ENCODE measurements around the gene RNF152.

RNF152 gene

DNA sequence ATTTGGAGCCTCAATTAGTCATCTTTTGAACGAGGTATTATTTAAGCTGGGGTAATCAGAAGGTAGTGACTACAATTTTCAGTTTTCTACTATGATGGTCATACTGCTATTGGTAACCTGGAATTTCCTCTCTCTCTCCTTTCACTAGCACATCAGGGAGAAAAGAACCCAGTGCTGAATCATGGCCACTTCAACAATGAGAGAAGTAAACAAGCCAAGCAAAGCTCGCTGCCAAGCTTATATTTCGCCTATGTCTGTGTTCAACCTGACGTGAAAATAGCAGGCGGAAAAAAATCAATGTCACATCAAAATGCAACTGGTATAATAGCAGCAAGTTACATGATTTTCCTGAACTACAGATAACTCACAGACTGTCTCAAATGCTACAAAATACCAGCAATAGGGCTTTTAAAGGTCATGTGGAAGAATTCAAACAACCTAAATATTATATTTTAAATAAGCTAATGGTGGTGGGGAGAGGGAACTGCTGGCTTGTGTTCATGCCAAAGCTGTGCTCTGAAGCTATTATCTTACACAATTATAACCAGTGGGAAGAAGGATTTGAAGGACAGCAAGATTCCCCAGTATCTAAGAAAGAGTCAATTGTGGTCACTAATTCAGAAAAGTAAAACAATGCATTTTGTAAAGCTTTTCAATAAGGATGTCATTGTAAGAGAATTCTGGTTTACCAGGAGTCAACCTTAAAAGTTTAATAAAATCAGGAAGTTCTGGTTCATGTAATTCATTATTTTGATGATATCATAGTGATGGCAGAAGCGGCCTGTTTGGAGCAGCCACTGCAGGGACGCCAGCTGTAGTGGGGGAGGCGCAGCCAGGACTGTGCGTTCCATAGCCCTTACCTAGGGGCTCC lies 38.0 kb downstream of the RNF152 start:
- no peak for DNase-seq (ENCODE audit: low spot score)

DNA sequence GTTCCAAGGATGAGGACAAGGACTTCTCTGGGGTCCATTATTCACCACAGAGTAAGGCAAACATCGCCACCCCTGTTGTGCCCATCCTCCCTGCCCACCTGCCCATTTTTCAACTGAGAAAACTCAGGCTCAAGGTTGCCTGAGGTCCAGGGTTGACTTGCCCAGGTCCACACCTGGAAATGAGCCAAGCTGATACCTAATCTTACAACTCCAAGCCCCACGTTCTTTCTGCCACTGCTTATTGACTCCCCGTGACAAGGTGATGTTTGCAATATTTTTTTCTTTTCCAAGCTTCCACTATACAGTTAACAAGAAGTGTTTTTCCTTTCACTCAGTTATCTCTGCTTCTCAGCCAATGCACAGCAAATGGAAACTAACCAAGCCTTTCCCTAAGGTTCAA lies 39.0 kb downstream of the RNF152 start:
- DNase-seq (ENCODE audit: low spot score), result no peak

DNA sequence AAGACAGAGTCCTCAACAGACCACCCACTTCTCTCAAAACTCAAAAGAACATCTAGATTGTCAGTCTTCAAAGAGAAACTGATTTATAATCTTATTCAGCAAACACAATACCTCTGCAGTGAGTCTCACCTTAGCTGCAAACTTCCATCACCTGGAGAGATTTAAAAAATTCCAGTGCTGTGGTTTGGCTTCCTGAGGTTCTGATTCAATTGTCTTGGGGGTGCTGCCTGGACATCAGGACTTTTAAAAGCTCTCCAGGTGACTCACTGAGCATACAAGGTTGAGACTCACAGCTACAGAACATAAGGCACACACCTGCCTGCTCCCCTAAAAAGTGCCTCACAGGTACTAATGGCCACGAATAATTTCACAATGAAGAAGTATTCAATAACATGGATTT lies 40.3 kb downstream of the RNF152 start:
- no peak for DNase-seq (ENCODE audit: low spot score)

DNA sequence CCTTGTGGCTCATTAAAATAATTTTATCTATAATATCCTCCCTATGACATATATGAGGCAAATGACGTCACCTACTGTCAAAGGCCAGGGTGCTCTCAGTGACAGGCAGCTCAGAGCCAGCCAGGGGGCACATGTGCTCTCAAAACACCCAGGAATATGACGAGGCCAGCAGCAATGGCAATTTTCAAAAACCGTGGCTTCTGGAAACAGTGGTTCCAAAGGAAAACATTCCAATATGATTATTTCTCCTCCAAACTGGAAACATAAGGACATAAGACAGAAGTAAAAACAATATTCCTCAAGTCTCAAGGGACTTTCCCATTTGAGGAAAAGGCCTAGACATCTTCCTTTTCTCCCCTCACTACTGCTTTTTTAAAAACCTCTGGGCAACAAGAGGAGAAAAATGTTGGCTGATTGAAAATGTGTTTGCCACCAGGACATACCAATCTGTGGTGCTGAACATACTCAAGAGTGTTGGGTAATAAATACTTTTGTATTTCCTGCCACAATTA lies 40.8 kb downstream of the RNF152 start:
- DNase-seq (ENCODE audit: low spot score), result no peak

DNA sequence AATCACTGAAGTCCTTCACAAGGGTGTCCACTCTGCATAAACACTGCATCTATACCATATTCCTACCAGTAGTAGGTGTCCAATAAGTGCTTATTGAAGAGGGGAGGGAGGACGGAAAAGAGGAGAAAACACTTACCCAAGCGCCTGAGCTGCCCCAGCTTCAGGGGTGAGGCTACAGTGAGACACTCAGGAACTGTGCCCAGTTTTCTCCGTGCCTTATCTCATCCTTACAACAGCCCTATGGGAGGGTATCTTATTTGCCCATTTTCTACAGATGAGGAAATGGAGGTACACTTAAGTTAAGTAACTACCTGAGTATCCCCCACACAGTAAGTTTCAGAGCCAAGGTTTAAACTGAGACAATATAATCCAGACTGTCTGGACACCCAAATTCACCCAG lies 41.5 kb downstream of the RNF152 start:
- DNase-seq (ENCODE audit: low spot score), result no peak

DNA sequence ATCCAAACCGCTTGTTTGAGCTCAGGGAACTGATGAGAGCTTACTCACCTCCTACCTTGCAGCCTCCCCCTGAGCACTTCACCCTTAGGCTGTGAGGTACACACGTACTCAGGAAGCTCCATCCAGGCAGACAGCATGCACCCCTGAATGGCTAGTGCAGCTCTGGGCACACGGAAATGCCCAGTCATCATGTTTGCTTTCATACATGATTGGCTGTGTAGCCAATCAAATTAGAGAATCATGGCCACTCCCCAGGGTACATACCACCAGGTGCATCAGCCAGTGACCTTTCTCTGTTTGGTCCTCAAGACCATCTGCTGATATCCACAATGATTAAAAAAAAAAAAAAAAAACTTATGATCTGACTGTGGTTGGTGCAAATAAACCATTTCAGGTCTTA lies 42.1 kb downstream of the RNF152 start:
- no peak for DNase-seq (ENCODE audit: low spot score)

DNA sequence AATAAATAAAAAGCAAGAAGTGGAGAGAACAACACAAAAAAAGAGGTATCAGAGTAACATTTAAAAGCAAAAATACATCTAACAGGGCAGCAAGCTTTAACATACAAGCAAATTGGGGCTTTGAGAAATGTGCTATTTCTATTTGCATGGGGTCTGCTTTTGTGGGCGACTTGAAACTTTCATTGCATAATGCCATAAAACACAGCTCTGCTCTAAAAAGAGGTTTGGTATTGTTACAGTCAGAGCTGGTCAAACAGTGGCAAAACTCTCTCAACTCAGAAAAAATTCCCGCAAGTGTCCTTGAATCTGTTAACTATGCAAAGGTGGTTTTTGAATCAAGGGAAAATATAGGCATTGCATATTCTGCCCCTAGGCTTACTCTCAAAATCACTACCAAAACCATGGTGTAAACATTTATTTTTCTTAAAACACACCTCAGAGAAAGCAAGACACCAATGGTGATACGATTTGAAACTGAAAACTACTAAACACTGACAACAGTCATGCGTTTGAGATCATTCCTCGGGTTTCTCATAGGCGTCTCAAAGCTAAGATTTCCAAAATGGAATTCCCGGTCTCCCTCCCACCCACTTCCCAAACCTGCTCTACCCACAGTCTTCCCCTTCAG lies 45.5 kb downstream of the RNF152 start:
- DNase-seq (ENCODE audit: low spot score), result no peak

DNA sequence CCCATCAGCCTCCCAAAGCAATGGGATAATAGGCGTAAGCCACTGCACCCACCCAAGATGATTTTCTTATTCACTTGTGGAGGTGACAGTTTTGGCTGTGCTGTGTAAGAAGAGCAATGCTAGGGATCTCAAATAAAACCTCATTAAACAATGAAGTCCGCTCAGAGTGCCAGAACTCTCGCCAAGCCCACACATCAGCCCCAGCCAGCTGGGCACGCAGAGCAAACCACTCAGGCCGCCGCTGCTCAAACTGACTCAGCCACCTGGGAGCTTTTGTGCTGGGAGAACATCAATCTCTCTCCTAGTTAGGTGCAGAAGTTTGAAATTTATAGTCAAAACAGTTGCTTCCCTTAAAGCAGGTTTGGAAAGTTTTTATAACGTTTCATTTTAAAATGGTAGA lies 47.6 kb downstream of the RNF152 start:
- no peak for DNase-seq (ENCODE audit: low spot score)

DNA sequence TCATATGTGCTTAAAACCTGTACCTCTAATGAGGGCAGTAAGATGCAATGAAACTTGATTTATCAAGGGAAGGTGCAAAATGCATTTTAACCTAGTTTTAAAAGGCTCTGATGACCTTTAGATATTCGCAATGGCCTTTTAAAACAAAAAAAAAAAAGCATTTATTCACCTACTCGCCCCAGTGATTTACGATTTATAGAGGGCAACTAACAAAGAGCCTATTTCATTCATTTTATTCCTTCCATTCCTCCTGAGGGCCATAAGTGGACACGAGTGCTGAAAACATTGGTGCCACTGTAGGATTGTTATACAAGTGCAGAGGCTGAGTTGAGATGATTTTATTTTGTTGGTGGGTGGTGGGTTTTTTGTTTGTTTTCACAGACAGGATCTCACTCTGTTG lies 48.1 kb downstream of the RNF152 start:
- no peak for DNase-seq (ENCODE audit: low spot score)

DNA sequence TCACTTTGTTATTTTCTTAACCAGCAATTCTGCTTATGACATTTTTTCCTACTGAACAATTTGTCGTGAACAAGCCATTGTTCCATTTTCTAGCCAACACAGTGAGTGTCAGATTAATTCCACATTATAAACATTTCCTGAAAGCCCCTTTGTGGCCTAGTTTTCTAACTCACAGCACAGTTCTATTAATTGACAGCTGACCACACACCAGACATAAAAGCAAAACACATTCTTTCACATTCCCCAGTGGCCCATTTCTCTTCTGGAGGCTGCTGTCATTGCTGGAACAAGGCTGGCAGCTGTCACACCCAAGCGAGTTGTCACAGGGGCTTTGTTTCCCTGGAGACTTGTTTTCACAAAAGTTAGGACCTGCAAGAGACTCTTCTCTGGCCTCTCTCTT lies 50.7 kb downstream of the RNF152 start:
- no peak for DNase-seq (ENCODE audit: low spot score)

DNA sequence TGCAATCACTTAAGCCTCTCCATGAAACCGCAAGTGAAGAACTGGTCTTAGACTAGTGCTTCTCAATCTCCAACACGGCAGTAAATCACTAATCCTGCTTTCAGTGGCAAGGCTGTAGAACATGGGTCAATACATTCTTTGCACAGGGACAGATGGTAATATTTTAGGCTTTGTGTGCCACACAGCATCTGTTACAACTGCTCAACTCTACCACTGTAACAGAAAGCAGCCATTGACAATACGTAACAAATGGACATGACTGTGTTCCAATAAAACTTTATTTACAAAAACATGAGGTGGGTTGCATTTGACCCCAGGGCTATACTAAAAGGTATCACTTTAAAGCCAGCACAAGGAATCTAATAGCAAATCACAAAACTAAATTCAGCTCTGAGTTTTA lies 51.1 kb downstream of the RNF152 start:
- no peak for DNase-seq (ENCODE audit: low spot score)

DNA sequence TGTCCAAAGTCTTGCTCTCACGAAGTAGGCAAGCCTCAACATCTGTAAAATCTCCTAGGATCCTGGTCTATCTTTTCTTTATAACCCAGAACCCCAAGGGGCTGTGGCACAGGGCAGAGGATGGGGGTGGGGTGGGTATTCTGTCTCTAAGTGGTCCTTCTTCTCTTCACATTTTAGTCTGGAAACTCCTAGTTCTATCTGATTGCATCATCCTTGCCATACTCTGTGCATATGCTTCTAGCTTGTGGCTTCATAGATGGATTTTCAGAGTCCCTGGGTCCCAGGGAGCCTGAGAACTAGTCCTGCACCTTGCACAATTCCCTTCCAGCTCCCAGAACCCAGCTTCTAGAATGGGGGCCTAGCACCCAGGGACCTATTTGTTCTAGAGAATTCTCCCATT lies 52.5 kb downstream of the RNF152 start:
- no peak for DNase-seq (ENCODE audit: low spot score)

DNA sequence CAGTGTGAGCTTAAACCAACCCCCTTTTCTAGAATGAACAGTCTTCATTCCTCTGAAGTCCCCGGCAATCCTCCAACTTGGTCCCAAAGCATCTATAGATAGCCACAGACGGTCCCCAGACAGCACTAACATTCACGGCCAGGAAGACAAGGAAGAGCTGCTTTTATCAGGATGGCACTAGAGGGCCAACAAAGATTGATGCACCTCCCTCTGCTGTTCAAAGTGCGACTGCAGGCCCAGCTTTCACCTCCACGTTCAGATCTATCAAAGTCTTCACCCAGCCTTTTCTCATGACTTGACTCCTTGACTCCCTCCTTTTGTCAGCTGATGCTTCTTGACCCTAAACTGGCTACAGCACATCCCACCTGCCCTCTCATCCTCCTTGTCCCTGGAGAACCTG lies 54.3 kb downstream of the RNF152 start:
- DNase-seq (ENCODE audit: low spot score), result no peak

DNA sequence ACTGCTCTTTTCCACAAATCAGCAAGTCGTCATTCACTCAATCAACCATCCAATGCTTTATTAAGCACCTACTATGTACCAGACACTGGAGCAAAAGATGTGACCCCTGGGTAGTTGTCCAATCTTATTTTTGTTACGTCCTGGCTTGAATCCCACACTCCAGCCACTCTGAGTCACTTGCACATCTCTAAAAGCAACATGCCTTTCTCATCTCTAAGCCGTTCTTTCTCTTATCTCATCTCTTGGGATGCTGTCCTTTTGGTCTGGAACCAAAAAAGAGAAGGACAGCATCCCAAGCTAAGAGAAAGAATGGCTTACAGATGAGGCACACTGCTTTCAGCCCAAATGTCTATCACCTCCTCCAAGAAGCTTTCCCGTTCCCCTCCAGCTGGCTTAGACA lies 58.8 kb downstream of the RNF152 start:
- no peak for DNase-seq (ENCODE audit: low spot score)

DNA sequence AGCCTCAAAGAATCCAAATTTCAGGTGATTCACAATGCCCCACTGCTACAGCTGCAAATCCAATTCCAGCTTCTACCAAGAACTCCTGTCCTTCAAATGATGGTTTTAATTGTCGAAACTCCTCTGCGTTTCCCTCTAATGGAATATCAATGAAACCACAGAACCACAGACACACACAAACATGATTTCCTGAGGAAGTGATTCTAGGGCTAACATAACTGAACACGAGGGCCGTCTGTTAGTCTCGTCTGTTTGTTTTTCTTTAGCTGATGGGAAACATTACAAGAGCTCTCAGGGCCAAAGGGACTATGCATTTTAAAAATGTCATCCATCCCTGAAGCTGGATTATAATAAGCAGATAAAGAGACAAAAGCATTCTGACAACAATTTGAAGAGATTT lies 59.4 kb downstream of the RNF152 start:
- no peak for DNase-seq (ENCODE audit: low spot score)

DNA sequence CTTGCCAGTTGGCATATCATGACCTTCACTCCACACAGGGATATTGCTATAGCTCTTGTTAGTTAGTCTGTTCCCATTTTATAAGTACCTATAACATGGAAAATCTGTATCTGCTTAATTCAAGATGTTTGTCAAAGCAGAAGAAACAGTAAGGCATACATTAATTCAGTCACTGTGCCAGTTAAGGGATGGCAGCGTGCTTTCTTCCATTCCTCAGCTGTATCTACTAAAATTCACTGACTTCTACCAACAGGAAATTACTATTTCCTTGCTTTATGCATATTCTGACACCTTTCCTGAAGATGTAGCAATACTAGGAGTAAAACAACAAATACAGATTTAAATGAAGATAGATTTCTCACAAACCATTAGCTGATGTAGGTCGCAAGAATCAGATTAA lies 59.9 kb downstream of the RNF152 start:
- DNase-seq (ENCODE audit: low spot score), result no peak

DNA sequence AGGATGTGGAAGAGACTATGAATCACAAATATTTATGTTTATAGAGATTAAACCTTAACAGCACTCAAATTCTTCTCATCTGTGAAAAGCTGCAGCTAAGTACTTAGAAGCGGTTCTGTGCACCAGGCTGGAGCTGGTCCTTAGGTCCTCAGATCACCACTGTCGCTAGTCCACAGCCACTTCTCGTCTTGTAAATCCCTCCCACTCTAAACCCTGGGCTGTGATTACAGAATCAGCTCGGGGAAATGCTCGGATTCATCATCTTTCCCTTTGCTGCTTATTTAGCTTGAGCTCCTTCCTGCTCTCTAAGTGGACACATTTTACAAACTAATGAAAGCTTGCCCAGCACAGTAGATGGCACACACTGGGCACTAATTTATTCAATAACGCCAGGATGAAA lies 61.7 kb downstream of the RNF152 start:
- no peak for DNase-seq (ENCODE audit: low spot score)

DNA sequence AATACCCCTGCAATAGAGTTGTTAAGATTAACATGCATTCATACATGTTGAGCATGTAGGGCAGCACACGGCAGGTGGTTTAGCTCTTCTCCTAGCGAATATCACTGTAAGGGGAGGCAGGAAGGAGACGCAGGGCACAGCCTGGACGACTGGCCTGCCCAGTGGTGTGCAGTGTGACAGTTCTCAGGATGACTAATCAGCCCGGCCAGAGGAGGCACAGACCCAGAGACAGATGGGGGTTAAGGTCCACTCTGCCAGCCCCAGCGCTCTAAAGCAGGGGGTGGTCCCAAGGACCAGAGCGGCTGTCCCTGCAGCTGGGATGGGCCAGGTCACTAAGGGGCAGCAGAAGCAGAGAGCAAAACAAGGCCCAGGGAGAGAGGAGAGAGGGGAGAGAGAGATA lies 63.7 kb downstream of the RNF152 start:
- DNase-seq (ENCODE audit: low spot score), result no peak

DNA sequence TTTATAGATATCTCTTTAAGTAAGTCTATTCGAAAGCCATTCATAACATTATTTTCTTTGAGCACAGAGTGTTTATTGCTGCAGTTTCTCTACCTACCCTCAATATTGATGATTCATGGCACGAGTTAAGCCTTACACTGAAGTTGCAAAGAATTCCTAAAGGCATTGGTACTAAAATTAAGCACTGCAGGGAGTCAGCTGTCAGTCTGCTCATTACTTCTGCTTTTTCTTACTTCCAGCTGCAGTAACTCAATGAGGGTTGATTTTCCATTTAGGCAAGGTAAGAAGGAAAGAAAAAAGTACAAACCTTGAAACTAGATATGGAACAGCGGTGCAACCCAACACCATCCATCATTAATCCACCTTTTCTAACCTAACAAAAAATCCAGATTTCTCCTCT lies 65.2 kb downstream of the RNF152 start:
- no peak for DNase-seq (ENCODE audit: low spot score)

DNA sequence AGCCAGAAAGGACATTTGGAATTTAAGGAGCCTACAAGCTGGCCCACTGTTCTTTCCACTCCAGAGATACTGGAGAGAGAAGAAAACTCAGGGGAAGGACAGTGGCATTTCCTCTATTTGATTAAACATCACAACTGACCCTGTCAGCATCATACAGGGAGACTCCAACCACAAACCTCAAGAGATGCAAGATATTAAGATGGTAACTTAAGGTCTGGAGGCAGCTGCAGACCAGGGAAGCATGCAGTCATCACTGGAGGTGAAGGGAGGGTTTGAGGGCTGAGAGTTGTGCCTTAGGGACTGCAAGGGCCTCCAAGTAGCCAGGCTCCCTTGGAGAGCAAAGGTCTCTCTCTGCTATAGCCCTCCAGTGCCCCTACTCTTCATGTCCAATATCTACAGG lies 67.4 kb downstream of the RNF152 start:
- no peak for DNase-seq (ENCODE audit: low spot score)

DNA sequence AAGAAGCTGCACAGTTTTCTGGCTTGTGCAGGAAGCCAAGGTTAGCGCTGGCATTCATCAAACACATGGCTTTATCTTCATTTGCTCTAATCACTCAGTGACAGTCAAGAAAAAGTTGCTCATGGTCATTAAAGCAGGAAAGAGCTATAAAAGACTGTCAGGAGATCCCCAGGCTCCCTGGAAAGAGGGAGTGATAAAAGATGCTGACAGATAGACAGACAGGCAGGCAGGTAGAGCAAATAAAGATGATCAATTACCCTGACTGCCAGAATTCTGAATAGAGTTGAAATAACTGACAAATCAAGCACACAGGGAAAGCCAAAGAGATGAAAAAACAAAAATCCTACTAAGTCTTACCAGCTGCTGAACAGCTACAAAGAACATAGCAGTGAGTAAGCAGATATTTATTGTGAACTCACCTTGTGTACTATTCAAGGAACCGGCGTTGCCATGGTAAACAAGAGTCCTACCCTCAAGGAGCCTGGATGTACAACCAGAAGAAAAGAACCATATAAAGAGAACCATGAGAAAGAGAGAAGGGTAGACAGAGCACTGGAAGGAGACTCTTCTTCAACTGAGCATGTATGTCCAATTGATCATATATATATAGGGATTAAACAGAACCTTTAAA lies 68.0 kb downstream of the RNF152 start:
- DNase-seq (ENCODE audit: low spot score), result no peak

DNA sequence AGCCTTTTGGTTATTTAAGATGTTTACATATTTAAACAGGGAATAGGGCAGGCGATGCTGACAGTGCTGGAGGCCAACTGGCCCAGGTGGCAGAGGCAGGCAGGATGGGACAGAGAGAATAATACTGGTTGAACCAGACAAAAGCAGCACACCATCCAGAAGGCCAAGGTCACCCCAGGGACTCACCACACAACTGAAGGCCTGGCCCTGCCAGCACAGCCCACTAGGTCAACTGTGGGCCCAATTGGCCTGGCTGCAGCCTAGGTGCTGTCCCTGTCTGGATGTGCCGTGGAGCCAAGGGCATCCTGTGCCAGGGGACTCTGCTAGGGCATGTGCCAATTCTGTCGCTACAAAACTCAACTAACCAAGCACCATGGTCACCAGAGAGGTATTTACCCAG lies 69.2 kb downstream of the RNF152 start:
- no peak for DNase-seq (ENCODE audit: low spot score)

DNA sequence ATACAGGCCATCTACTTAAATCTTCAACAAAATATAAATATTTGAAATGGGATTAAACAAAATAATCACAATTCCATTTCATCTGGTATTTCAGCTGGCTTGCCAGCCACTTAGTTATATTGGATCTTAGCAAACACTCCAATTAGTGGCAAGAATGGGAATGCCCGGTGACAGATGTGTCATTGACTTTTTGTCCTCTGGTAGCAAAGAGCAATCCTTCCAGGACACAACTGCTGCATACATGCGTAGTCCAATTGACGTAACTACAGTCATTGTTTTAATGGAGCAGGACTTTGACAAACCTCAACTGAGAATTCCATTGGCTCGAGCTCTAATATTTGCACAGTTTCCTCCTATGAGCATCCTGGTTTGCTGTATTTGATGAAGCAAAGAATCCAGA lies 69.9 kb downstream of the RNF152 start:
- no peak for DNase-seq (ENCODE audit: low spot score)
